DMS 273 (cell line): ENCODE data around the gene KCNK4.
"Not testable (repeated sequence)": the region's sequence is repeated elsewhere in the genome, so short reads cannot be mapped to it uniquely, and the experiment has no call there.

Experiments used
- DNase-seq: peaks from one replicate; lab custom pipeline; 2025; ENCODE audit not compliant: unreplicated experiment; lab: John Stamatoyannopoulos, UW

Gene KCNK4

DNA sequence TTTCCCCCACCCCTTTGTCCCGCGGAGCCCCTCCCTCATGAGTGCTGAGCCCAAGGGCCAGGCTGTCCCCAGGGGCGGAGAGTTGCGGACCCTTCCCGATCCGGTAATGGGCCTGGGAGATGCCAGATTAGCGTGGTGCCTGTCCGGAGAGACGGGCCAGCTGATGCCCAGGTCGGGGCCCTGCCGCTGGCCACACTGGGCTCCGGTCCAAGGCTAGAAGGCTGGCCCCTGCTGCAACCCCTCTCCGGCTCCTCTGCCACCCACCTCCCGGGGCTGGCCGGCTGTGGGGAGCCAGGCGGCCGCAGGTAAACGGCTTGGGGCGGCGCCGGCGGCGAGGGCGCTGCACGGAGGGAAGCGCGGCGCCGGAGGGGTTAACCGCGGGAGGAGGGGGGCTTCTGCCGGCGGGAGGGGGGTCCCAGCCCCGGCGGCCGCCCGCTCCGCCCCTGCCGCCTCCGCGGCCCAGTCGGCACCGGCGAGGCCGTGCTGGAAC, at the start of gene KCNK4:
KCNK4 (plus strand) TSS at position 41 of the 490 bp plus-strand sequence. CDS start 1,717 bp downstream, outside the sequence.
- no peak for DNase-seq

DNA sequence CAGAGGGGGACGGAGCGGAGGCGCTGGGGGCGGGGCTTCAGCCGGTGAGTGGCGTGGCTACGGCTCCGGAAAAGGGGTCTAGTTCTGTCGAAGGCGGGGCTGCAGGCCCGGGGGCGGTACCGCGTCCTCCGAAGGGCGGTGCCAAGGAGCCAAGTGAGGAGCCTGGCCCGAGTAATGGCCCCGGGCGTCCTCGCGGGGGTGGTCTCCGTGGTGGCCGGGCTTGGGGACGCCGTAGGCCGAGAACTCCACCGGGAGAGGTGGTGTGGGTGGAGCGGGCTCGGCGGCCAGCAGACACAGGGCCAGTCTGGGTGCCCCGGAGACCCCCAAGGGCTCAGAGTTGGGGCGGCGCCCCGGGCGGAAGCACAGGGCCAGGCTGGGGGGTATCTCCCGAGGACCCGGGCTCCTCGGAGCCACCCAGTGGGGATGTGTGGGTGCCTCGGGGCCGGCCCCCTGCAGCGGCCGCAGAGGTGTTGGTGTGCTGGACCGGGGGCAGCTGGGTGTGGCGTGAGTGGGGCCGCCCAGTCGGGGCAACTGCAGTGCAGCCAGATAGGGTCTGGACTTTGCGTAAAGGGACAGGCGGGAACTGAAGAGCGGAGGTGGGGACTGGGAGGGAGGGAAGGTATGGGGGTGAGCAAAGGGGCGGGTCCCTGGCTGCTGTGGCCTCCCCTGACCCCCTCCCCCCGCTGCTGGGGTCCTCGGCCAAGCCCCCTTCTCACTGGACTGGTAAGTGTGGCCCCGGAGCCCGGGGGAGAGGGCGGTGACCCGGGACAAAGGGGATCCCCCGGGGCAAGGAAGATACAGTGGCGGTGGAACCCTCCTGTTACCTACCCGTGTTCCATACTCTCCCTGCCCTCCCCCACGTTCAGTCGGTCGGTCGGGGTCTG, 49.4 kb upstream of the KCNK4 start:
- DNase-seq = peak; percentile 56

DNA sequence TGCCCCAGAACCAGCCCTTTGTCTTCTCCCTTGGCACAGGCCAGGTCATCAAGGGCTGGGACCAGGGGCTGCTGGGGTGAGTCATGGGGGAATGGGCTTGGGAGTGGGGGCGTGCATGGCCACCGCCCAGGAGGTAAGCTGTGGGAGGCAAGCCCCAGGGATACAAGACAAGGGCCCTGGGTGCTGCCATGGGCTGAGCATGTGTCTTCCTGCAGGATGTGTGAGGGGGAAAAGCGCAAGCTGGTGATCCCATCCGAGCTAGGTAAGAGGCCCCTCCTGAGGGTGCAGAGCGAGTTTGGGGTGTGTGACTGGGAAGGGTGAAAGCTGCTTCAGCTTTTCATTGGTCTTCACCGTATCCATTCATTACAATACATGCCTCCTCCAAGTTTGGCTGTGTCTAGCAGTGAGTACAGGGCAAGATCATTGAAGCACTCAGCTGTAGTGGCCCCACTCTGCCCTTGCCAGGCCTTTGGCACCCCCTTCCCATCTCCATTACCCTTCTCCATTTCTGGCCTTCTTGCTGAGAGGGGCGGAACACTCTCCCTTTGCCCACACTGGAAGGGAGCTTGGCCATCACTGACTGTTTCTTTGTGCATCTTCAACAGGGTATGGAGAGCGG, 47.8 kb upstream of the KCNK4 start:
- DNase-seq = no peak

GRCh38 chr11:64244107-64244506, 47.0 kb upstream of the KCNK4 start:
- DNase-seq = no peak

- DNase-seq = no peak
Measured at GRCh38 chr11:64244966-64245365, 46.1 kb upstream of the KCNK4 start.

DNA sequence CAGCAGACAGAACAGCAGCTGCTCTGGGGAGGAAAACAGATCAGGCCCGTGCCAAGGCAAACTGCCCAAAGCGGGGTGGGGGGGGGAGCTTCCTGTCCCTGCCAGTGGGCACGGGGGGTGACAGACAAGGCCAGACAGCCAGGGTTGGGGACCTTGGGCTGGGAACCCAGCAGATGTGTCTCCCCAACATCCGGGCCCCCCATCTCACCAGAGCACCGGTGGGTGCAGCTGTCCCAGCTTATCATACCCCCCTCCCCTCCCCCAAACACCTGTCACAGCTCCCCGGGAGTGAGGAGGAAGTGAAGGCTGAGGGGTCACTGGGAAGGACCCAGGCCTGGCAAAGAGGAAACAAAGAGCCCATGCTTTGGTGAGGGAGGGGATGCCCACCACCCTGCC, 45.7 kb upstream of the KCNK4 start:
- peak; percentile 66 for DNase-seq

GRCh38 chr11:64245797-64246620, 45.1 kb upstream of the KCNK4 start:
- DNase-seq = peak; percentile 78

- not testable (repeated sequence) for DNase-seq
Measured at GRCh38 chr11:64246621-64246870, 44.6 kb upstream of the KCNK4 start.

DNA sequence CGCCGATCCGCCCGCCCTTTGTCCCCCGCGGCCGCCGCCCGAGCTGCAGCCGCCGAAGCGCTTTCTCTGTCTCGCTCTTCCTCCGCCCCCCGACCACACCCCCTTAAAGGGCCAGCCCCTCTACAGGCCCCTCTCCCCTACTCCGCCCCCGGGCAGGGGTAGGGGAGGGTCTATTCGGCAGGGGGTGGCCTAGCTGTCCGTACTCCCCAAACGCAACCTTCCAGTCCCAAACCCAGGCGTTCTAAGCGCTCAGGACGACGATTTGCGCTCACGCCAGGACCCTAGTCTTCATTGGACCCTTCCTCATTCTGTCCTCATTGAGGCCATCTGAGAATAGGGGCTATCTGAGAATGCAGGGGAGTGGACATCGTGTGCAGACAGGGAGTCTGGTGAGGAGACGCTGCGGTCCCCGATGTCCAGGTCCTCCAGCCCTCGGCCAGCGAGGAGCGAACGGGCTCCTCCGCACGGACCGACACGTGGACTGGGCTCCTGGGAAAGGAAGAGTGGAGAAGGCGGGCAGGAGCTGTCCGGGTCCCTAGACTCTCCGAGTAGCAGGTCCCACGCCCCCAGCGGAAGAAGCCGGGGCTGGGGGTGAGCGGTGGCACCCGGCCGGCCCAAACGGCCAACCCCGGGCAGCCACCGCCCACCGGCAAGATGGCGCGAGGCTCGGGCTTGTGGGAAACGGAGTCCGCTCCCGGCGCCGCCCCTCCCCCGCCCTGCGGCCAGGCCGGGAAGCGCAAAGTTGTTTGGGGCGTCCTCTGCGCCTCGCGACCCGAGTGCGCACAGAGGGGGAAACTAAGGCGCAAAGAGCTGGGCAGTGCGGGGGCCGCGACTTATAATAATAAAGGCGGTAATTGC, 44.0 kb upstream of the KCNK4 start, which contains the start of gene PPP1R14B:
PPP1R14B (minus strand) TSS at position 73 of the 858 bp plus-strand sequence. CDS start 270 bp downstream, outside the sequence.
- DNase-seq = peak; percentile 94

- DNase-seq = no peak
Measured at GRCh38 chr11:64247729-64248531, 43.2 kb upstream of the KCNK4 start.

GRCh38 chr11:64248578-64248977, 42.5 kb upstream of the KCNK4 start:
- no peak for DNase-seq

GRCh38 chr11:64249038-64249437, 42.1 kb upstream of the KCNK4 start:
- no peak for DNase-seq

DNA sequence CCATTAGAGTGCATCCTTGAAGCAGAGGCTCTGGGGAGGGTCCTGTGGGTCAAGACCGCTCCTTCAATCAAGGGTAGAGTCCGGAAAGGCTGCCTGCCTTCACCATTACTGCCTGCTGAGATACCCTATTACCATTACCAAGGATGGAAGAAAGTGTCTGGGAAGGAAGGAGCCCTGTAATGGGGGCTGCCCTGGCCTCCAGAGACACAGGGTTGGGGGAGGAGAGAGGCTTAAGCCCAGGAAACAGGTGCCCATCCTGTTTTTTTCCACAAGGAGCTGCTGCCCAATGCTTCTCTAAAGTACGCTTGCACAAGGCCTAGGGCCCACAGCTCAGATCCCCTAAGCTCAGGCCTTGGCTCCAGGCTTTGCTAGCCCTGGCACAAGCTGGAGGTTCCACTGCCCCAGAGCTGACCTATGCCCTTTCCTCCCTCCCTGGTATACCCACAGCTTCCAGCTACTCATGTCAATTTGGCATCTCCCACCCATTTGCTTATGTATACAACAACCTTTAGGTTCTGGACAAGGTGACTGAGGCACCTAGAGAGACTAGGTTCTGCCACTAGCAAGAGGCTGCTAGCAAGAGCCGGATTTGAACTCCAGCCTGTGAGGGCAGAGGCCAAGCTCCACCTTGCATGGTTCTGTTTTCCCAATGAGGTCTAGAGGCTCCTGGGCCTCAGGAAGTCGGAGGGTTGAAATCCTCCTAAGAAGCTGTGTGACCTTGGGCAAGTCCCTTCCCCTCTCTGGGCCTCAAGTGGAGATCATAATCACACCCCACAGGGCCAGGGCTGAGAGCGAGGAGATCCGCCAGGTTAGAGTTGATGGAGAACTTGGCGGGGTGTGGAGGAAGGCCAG, 41.3 kb upstream of the KCNK4 start:
- no peak for DNase-seq

GRCh38 chr11:64250415-64251015, 40.6 kb upstream of the KCNK4 start:
- peak; percentile 57 for DNase-seq

DNA sequence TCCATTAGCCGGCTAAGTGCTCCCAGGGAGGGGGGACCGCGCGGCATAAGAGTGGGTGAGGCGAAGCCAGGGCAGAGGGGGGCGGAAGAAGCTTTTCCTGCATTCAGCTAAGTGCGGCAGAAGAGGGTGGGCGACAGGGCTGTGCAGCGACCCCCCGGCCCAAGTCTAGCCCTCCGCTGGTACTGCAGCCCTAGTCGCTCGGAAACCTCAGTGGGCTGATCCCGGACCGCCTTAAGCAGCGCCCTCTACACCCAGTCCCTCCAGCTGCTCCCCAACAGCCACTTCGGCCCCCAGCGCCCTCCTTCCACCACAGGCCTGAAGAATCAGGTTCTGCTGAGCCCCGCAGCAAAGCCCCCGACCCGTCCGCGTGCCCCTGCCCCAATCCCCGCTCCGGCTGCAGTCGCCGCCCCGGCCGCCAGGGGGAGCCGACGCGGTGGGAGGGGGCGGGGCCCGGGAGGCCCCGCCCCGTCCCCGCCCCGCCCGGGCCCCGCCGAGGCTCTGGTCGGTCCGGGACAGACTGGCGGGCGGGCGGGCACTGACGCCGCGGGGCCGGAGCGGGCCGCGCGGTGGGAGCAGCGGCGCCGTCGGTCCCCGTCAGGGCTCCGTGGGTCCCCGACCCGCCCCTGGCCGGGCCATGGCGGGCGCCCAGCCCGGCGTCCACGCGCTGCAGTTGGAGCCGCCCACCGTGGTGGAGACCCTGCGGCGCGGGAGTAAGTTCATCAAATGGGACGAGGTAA, 39.9 kb upstream of the KCNK4 start, which contains the start of gene PLCB3:
PLCB3 (plus strand) TSS at position 515 of the 737 bp plus-strand sequence; CDS start at position 635, 120 bp downstream.
- DNase-seq = peak; percentile 75

GRCh38 chr11:64251753-64252002, 39.4 kb upstream of the KCNK4 start:
- no peak for DNase-seq

DNA sequence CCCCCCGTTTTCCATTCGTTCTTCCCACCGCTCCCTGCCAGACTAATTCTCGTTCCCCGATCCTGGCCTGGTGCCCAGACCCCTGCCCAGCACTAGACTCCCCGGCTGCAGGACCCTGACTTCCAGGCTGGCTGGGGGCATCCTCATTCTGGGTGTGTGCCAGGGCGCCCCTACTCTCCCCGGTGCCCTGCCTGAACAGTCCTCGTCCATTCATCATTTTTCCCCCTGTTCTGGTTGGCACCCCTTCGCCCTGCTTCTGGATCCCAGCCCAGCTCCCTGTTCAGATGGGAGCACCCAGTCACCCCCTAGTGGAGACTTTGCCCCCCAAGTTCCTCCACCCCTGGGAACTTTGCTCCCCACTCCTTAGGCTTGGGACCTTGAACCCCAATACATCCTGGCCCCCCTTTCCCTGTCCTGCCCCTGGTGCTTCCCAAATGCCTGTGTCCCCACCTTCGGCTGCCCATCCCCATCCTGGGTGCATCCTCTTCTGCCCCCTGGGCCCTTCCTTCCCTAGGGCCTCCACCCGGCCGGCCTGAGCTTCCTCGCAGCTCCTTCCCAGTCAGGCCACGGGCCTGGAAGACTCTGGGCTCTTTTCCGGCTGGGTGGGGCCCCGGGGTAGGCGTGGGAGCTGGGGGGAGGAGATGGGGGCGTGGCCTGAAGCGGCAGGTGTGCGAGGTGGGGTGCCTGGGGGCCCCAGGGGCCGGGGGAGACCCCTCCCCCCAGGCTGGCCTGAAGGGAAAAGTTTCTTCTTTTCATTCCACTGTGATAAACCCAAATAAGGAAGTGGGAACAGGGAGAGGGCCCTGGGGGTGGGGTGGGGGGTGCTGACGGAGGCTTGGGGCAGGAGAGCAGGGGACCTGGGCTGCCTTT, 38.9 kb upstream of the KCNK4 start:
- DNase-seq = no peak
